Liver (tissue), 3 donors: ENCODE measurements around the gene DRAP1.

ENCODE experiments used
- ATF3 ChIP-seq: IDR thresholded peaks from 2 replicates; pipeline ENCODE4 v1.6.1; 2016; ENCODE audit warnings: antibody characterized with exemption
- CTCF ChIP-seq: fragments of 150-350 bp; IDR thresholded peaks from 2 replicates; pipeline ENCODE4 v1.5.1; 2017; ENCODE audit warnings: improper control_type of control experiment, low read depth, low read length; ENCODE audit not compliant: missing input control
- FOXA1 ChIP-seq: IDR thresholded peaks from 2 replicates; pipeline ENCODE4 v1.6.1; 2016; ENCODE audit warnings: antibody characterized with exemption
- GABPA ChIP-seq, 2 donors: IDR thresholded peaks in 1 of 2; conservative IDR thresholded peaks in 1 of 2; 2 replicates each; pipeline ENCODE4 v1.6.1; 2016; ENCODE audit warnings: antibody characterized with exemption in 2 of 2, mild to moderate bottlenecking in 1 of 2, moderate library complexity in 1 of 2
- HNF4G ChIP-seq: IDR thresholded peaks from 2 replicates; pipeline ENCODE4 v1.6.1; 2016; ENCODE audit warnings: antibody characterized with exemption
- JUND ChIP-seq, 2 donors: IDR thresholded peaks; 2 replicates each; pipeline ENCODE4 v1.6.1; 2016; ENCODE audit warnings: antibody characterized with exemption in 2 of 2
- MAX ChIP-seq: IDR thresholded peaks from 2 replicates; pipeline ENCODE4 v1.6.1; 2016; ENCODE audit warnings: antibody characterized with exemption
- RAD21 ChIP-seq, 2 donors: IDR thresholded peaks; 2 replicates each; pipeline ENCODE4 v1.6.1; 2016; ENCODE audit warnings: antibody characterized with exemption in 2 of 2, mild to moderate bottlenecking in 2 of 2
- REST ChIP-seq: IDR thresholded peaks from 2 replicates; pipeline ENCODE4 v1.6.1; 2016; ENCODE audit warnings: antibody characterized with exemption, mild to moderate bottlenecking
- RXRA ChIP-seq, 2 donors: IDR thresholded peaks; 2 replicates each; pipeline ENCODE4 v1.6.1; 2017 to 2018; ENCODE audit warnings: antibody characterized with exemption in 2 of 2, mild to moderate bottlenecking in 1 of 2
- SP1 ChIP-seq: IDR thresholded peaks from 2 replicates; pipeline ENCODE4 v1.6.1; 2018; ENCODE audit warnings: antibody characterized with exemption, mild to moderate bottlenecking
- TAF1 ChIP-seq: conservative IDR thresholded peaks from 2 replicates; pipeline ENCODE4 v1.6.1; 2016; ENCODE audit warnings: antibody characterized with exemption, mild to moderate bottlenecking
- ZBTB33 ChIP-seq: IDR thresholded peaks from 2 replicates; pipeline ENCODE4 v1.6.1; 2016; ENCODE audit warnings: antibody characterized with exemption
- donor health status: healthy.
- donor health status: healthy.

- TF ChIP-seq SP1 (no peak), TAF1 (no peak), CTCF (no peak), JUND (IDR thresholded peaks at IDR 0.05) (no peak), GABPA (IDR thresholded peaks at IDR 0.05 in 1 of 2, conservative IDR thresholded peaks at IDR 0.05 in 1 of 2) (no peak), MAX (no peak), ATF3 (no peak), ZBTB33 (no peak), RAD21 (IDR thresholded peaks at IDR 0.05) (no peak), RXRA (IDR thresholded peaks at IDR 0.05) (no peak), HNF4G (no peak), FOXA1 (no peak), REST (no peak)
Measured at GRCh38 chr11:65896034-65896999, 22.9 kb upstream of the DRAP1 start.
